ENCODE results near the gene TOPAZ1. TPM values are rescaled to one million over a fixed set of nuclear protein-coding genes. Genes with fewer than 3 reads are reported as not detected.
"Not testable (repeated sequence)": the region's sequence is repeated elsewhere in the genome, so short reads cannot be mapped to it uniquely, and the experiment has no call there.

Gene TOPAZ1
- polyA plus RNA-seq, 2 of the 4 experiments (the other 2 are of a cell fraction), result not detected

DNA sequence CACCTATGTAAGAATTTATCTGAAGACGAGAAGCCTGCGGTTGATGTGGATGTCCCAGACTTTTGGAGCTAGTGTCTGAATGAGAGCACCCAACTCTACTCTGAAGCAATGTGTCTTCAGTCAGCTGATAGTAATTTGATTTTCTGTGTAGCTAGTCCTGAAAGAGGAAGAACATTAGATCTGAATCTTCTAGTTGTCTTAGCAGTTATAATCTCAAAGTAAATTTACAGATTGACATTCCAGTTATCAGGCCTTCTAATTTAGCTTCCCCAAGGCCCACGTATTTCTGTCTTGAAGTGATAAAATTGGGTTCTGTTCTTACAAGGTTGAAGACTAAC is 98.3 kb downstream of the TOPAZ1 start (continued):
- TF ChIP-seq, protein P1, sequence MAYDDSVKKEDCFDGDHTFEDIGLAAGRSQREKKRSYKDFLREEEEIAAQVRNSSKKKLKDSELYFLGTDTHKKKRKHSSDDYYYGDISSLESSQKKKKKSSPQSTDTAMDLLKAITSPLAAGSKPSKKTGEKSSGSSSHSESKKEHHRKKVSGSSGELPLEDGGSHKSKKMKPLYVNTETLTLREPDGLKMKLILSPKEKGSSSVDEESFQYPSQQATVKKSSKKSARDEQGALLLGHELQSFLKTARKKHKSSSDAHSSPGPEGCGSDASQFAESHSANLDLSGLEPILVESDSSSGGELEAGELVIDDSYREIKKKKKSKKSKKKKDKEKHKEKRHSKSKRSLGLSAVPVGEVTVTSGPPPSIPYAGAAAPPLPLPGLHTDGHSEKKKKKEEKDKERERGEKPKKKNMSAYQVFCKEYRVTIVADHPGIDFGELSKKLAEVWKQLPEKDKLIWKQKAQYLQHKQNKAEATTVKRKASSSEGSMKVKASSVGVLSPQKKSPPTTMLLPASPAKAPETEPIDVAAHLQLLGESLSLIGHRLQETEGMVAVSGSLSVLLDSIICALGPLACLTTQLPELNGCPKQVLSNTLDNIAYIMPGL (CRISPR knock-in tag; IDR thresholded peaks at IDR 0.05; ENCODE audit: borderline replicate concordance), result no peak

DNA sequence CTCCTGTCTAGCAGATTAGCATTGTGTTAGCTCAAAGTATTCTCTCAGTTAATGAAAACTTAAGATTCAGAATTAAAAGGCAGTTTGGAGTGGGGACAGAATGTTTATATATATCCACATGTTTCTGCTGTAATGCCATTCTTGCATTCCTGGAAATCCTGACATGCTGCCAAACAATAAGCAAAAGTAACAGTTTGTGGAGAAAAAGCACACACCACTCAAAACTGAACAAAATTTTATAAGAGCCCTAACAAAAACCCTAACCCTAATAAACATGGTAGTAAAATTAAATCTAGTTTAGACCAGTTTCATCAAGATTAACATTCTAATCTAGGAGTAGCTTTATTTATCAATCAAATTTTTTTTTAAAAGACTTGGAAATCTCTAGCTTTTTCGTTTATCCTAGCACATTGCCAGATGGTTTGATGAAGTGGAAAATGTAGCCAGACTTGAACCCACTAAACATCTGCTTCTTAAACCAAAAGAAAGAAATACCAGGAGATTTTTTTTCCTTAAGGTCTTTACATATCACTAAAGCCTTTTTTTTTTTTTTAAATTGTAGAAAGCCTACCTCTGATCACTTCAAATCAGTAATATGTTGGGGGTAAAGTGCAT is 100.6 kb downstream of the TOPAZ1 start:
- 86% methylated on average over 1 of the region's 1 CpG for WGBS (ENCODE audit: missing lambda C conversion rate)
- FAIRE-seq (no peak), ATAC-seq (no peak), DNase-seq (ENCODE audit: low read depth in 1 of 2, low spot score in 1 of 2) (no peak)
- Histone ChIP-seq H3K4me2 (no peak overlapping the region), H3K9me3 (no peaks in the 10 kb centered on the region), H3K27ac (no peak overlapping the region), H3K4me1 (peaks cover 9% of the 10 kb centered on the region; the same call in 2 of the 3 replicates), H3K4me3 (no peak overlapping the region)
- ChIA-PET POLR2A (no interaction called here), CTCF (interaction anchor here (0.6 kb wide), 1 partner anchor 386 kb away, joined by 3 read pairs; no protein-coding TSS in a partner anchor)
- TF ChIP-seq RFX5 (IDR thresholded peaks at IDR 0.05) (no peak), CBX8 (IDR thresholded peaks at IDR 0.05) (no peak), CHD4 (IDR thresholded peaks at IDR 0.05; ENCODE audit: borderline replicate concordance) (no peak), HOXB13 (CRISPR knock-in tag; IDR thresholded peaks at IDR 0.05; ENCODE audit: low read depth) (no peak)
- TF ChIP-seq, protein P2, sequence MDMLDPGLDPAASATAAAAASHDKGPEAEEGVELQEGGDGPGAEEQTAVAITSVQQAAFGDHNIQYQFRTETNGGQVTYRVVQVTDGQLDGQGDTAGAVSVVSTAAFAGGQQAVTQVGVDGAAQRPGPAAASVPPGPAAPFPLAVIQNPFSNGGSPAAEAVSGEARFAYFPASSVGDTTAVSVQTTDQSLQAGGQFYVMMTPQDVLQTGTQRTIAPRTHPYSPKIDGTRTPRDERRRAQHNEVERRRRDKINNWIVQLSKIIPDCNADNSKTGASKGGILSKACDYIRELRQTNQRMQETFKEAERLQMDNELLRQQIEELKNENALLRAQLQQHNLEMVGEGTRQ (IDR thresholded peaks at IDR 0.05), result no peak

DNA sequence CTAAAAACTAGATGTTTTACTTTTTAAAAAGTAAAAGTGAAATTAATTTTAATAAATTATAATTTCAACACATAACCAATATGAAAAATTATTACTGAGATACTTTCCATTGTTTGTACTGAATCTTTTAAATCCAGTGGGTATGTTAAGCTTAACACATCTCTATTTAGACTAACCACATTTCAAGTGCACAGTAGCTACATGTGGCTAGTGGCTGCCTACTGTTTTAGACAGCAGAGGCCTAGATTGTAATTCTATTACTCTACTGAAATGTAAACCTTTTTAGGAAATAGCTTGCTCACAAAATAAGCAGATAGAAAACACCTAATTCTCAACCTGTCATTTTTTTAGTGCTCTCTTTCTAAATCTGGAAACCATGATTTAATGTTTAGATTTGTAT is 101.7 kb downstream of the TOPAZ1 start:
- no peak for DNase-seq (ENCODE audit: low read depth in 1 of 2, low spot score in 1 of 2)
- no peak for FAIRE-seq
- no peak for ATAC-seq
- ChIA-PET POLR2A (no interaction called here), CTCF (no interaction called here)
- Histone ChIP-seq H3K27ac (no peak overlapping the region), H3K4me1 (peaks cover 9% of the 10 kb centered on the region; the same call in 2 of the 3 replicates), H3K9me3 (no peaks in the 10 kb centered on the region), H3K4me2 (no peak overlapping the region), H3K4me3 (no peak overlapping the region)
- no peak for TF ChIP-seq HEYL (CRISPR knock-in tag; IDR thresholded peaks at IDR 0.05)
- TF ChIP-seq MYC (IDR thresholded peaks at IDR 0.05; ENCODE audit: borderline replicate concordance, low read length), result no peak
- TF ChIP-seq, protein P3, sequence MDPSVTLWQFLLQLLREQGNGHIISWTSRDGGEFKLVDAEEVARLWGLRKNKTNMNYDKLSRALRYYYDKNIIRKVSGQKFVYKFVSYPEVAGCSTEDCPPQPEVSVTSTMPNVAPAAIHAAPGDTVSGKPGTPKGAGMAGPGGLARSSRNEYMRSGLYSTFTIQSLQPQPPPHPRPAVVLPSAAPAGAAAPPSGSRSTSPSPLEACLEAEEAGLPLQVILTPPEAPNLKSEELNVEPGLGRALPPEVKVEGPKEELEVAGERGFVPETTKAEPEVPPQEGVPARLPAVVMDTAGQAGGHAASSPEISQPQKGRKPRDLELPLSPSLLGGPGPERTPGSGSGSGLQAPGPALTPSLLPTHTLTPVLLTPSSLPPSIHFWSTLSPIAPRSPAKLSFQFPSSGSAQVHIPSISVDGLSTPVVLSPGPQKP (IDR thresholded peaks at IDR 0.05; ENCODE audit: low read depth, low read length), result no peak
- TF ChIP-seq TP53 (CRISPR knock-in tag; IDR thresholded peaks at IDR 0.05), result no peak
- TF ChIP-seq NR3C1 (IDR thresholded peaks at IDR 0.05), result no peak
- TF ChIP-seq RARB (CRISPR knock-in tag; IDR thresholded peaks at IDR 0.05), result no peak
- TF ChIP-seq CEBPB (IDR thresholded peaks at IDR 0.05), result no peak
- no peak for TF ChIP-seq HOXA7 (CRISPR knock-in tag; IDR thresholded peaks at IDR 0.05)
- TF ChIP-seq ZC3H11A (IDR thresholded peaks at IDR 0.05), result no peak
- TF ChIP-seq CBX2 (IDR thresholded peaks at IDR 0.05; ENCODE audit: borderline replicate concordance, low read depth), result no peak

DNA sequence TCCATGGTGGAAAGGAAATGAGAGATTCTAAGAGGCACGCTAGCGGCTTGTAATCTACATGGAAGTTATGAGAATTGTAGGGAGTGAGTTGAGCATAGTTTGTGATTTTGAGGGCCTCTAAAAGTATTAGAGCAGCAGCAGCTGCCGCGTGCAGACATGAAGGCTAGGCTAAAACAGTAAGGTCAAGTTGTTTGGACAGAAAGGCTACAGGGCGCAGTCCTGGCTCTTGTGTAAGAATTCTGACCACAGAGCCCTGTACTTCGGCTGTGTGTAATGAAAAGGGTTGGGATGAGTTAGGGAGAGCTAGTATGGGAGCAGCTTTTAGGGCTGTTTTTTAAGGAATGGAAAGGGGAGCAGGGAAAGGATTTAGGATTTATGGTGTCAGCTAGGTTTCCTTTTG is 104.9 kb downstream of the TOPAZ1 start:
- DNase-seq (ENCODE audit: low read depth in 1 of 2, low spot score in 1 of 2); H3K4me2 ChIP-seq; FAIRE-seq; CTCF ChIA-PET; H3K9me3 ChIP-seq; H3K4me3 ChIP-seq; H3K27ac ChIP-seq; H3K4me1 ChIP-seq; ATAC-seq; POLR2A ChIA-PET: not testable (repeated sequence)
- WGBS (ENCODE audit: missing lambda C conversion rate), result 92% methylated on average over 6 of the region's 6 CpGs

Measured in A549 (cell line).